Measurements from ENCODE around the gene CAMTA1.
"Not testable (repeated sequence)": the region's sequence is repeated elsewhere in the genome, so short reads cannot be mapped to it uniquely, and the experiment has no call there.

Gene CAMTA1

GRCh38 chr1:7778133-7778628 lies 992.9 kb downstream of the CAMTA1 start:
- no peak for DNase-seq (ENCODE audit: low read depth)

GRCh38 chr1:7780976-7781375 lies 995.7 kb downstream of the CAMTA1 start:
- DNase-seq (ENCODE audit: low read depth), result no peak

GRCh38 chr1:7781501-7781900 lies 996.2 kb downstream of the CAMTA1 start:
- no peak for DNase-seq (ENCODE audit: low read depth)

- DNase-seq (ENCODE audit: low read depth), result no peak
These were observed 996.8 kb downstream of the CAMTA1 start for GRCh38 chr1:7781923-7782495.

- no peak for DNase-seq (ENCODE audit: low read depth)
These were observed 998.0 kb downstream of the CAMTA1 start for GRCh38 chr1:7783178-7783711.

GRCh38 chr1:7783826-7784491 lies 998.7 kb downstream of the CAMTA1 start, which contains the start of gene PER3:
Gene PER3 (plus strand): TSS chr1:7784291. CDS start chr1:7784878, 587 bp downstream.
- DNase-seq (ENCODE audit: low read depth), result peak; percentile 76

GRCh38 chr1:7784492-7785071 lies 999.3 kb downstream of the CAMTA1 start:
- no peak for DNase-seq (ENCODE audit: low read depth)

- no peak for DNase-seq (ENCODE audit: low read depth)
These were observed 999.9 kb downstream of the CAMTA1 start for GRCh38 chr1:7785108-7785507.

GRCh38 chr1:7786795-7787194 lies 1001.5 kb downstream of the CAMTA1 start:
- no peak for DNase-seq (ENCODE audit: low read depth)

- no peak for DNase-seq (ENCODE audit: low read depth)
These were observed 1004.6 kb downstream of the CAMTA1 start for GRCh38 chr1:7789828-7790227.

GRCh38 chr1:7791027-7791426 lies 1005.8 kb downstream of the CAMTA1 start:
- DNase-seq (ENCODE audit: low read depth), result not testable (repeated sequence)

- DNase-seq (ENCODE audit: low read depth), result no peak
These were observed 1010.2 kb downstream of the CAMTA1 start for GRCh38 chr1:7795406-7795805.

- DNase-seq (ENCODE audit: low read depth), result no peak
These were observed 1020.2 kb downstream of the CAMTA1 start for GRCh38 chr1:7805460-7805859.

- no peak for DNase-seq (ENCODE audit: low read depth)
These were observed 1023.1 kb downstream of the CAMTA1 start for GRCh38 chr1:7808253-7808844.

GRCh38 chr1:7809742-7810141 lies 1024.5 kb downstream of the CAMTA1 start:
- no peak for DNase-seq (ENCODE audit: low read depth)

- no peak for DNase-seq (ENCODE audit: low read depth)
These were observed 1025.1 kb downstream of the CAMTA1 start for GRCh38 chr1:7810395-7810794.

- DNase-seq (ENCODE audit: low read depth), result no peak
These were observed 1026.2 kb downstream of the CAMTA1 start for GRCh38 chr1:7811476-7811875.

- no peak for DNase-seq (ENCODE audit: low read depth)
These were observed 1028.6 kb downstream of the CAMTA1 start for GRCh38 chr1:7813677-7814373.

Measured in stimulated activated CD8-positive, alpha-beta memory T cell treated with anti-CD3 and anti-CD28 coated beads, Interleukin-12 subunit alpha, Interleukin-12 subunit beta, amount 100 ng/mL, for 1 hour (primary cell).